Vagina (tissue), 2 donors: ENCODE data around the gene PIP4K2A. TPM values are rescaled to one million over a fixed set of nuclear protein-coding genes. Genes with fewer than 3 reads are reported as not detected.

Experiments used
- DNase-seq, 2 donors: peaks; one replicate each; pipeline ENCODE4 v3.0.0-alpha.2; 2017; ENCODE audit errors: extremely low spot score in 2 of 2
- H3K27ac ChIP-seq: fragments of 200-600 bp; sonication (generic); one replicate; pipeline ENCODE4 v1.5.1; 2019
- H3K27me3 ChIP-seq: fragments of 200-600 bp; sonication (generic); one replicate; pipeline ENCODE4 v1.5.1; 2019
- H3K36me3 ChIP-seq, 2 donors: fragments of 200-600 bp; sonication (generic); one replicate each; pipeline ENCODE4 v1.5.1; 2017 to 2019
- H3K4me1 ChIP-seq: fragments of 200-600 bp; sonication (generic); one replicate; pipeline ENCODE4 v1.5.1; 2019
- H3K4me3 ChIP-seq, 2 donors: fragments of 200-600 bp; sonication (generic); 1 replicate in 1 of 2; 2 replicates in 1 of 2; pipeline ENCODE4 v1.5.1; 2016 to 2019
- H3K9me3 ChIP-seq: fragments of 200-600 bp; sonication (generic); one replicate; pipeline ENCODE4 v1.5.1; 2019
- POLR2A ChIP-seq, 2 donors: fragments of 450-650 bp; IDR thresholded peaks; one replicate each; pipeline ENCODE4 v1.6.1; 2017; ENCODE audit warnings: antibody characterized with exemption in 2 of 2, mild to moderate bottlenecking in 2 of 2, moderate library complexity in 2 of 2
- POLR2AphosphoS5 ChIP-seq, 2 donors: sonication (generic); formaldehyde crosslinking; IDR thresholded peaks; one replicate each; pipeline ENCODE4 v1.9.0; 2017; ENCODE audit warnings: antibody characterized with exemption in 2 of 2, mild to moderate bottlenecking in 2 of 2, low read depth in 1 of 2; ENCODE audit not compliant: insufficient read depth in 1 of 2
- intact Hi-C: fragments of 100-400 bp; cut with DNase I; formaldehyde crosslinking; loops from one replicate; pipeline ENCODE4 v1.15.1; 2023
- total RNA-seq: library from RNA; depleted of rRNA; stranded (reverse); fragments of >200 nt; gene quantifications from one replicate; pipeline ENCODE4 v1.2.3, GENCODE V29; 2016
- TF ChIP-seq, protein P1 (sequence below), 3 experiments: fragments of 450-650 bp in 2 of 3; fragments of 200-600 bp in 1 of 3; sonication (generic) in 1 of 3; IDR thresholded peaks; one replicate each; pipeline ENCODE4 v1.5.1; 2017 to 2019; ENCODE audit warnings: antibody characterized with exemption in 3 of 3, mild to moderate bottlenecking in 2 of 3, moderate library complexity in 2 of 3

The PIP4K2A gene
- total RNA-seq, 1 donor from 2014 or later, result 20.6 TPM

DNA sequence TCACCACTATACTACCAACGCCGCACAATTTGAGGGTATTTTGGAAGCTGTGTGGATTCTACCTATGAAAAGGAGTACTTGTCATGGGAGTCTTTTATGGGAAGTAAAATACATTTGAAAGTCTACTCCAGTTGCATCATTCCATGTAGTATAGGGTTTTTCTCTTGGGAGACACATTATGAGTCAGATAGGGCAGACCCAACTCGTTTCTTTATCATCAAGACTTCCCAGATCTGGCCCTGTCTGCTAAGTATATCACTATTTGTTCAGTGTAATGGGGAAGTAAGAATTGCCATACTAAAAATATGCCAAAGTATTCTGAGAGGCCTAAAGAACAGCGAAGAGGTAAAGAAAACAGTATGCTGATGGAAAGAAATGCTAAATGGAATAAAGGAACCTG lies 224.9 kb downstream of the PIP4K2A start:
- H3K36me3 ChIP-seq, result no peaks in the 10 kb centered on the region
- TF ChIP-seq, protein P1, sequence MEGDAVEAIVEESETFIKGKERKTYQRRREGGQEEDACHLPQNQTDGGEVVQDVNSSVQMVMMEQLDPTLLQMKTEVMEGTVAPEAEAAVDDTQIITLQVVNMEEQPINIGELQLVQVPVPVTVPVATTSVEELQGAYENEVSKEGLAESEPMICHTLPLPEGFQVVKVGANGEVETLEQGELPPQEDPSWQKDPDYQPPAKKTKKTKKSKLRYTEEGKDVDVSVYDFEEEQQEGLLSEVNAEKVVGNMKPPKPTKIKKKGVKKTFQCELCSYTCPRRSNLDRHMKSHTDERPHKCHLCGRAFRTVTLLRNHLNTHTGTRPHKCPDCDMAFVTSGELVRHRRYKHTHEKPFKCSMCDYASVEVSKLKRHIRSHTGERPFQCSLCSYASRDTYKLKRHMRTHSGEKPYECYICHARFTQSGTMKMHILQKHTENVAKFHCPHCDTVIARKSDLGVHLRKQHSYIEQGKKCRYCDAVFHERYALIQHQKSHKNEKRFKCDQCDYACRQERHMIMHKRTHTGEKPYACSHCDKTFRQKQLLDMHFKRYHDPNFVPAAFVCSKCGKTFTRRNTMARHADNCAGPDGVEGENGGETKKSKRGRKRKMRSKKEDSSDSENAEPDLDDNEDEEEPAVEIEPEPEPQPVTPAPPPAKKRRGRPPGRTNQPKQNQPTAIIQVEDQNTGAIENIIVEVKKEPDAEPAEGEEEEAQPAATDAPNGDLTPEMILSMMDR (IDR thresholded peaks at IDR 0.05), result no peak
- no peak for TF ChIP-seq POLR2A (IDR thresholded peaks at IDR 0.05)
- TF ChIP-seq POLR2AphosphoS5 (IDR thresholded peaks at IDR 0.05; ENCODE audit: insufficient read depth in 1 of 2, low read depth in 1 of 2), result no peak
- intact Hi-C loops, result no loop called here
- H3K4me3 ChIP-seq, result no peak overlapping the region
- no peak overlapping the region for H3K27ac ChIP-seq
- no peak for DNase-seq
- H3K4me1 ChIP-seq, result no peaks in the 10 kb centered on the region
- no peaks in the 10 kb centered on the region for H3K9me3 ChIP-seq
- no peaks in the 10 kb centered on the region for H3K27me3 ChIP-seq

GRCh38 chr10:22486431-22486830 lies 227.9 kb downstream of the PIP4K2A start:
- intact Hi-C loops, result no loop called here
- Histone ChIP-seq H3K4me1 (peaks cover 7% of the 10 kb centered on the region), H3K9me3 (no peaks in the 10 kb centered on the region), H3K36me3 (no peaks in the 10 kb centered on the region), H3K4me3 (no peak overlapping the region), H3K27me3 (no peaks in the 10 kb centered on the region), H3K27ac (no peak overlapping the region)
- no peak for DNase-seq
- TF ChIP-seq POLR2AphosphoS5 (IDR thresholded peaks at IDR 0.05; ENCODE audit: insufficient read depth in 1 of 2, low read depth in 1 of 2) (no peak), POLR2A (IDR thresholded peaks at IDR 0.05) (no peak)
- TF ChIP-seq, protein P1 (IDR thresholded peaks at IDR 0.05), result no peak

Other genes with a start within 250 kb of the PIP4K2A start
- gene ARMC3, start 213.5 kb upstream of the PIP4K2A start, total RNA-seq, result not detected